MM.1S (cell line): ENCODE results near the gene TNRC6C.

Experiments used
- DNase-seq: peaks from one replicate; pipeline ENCODE4 v3.0.0-alpha.2; 2015
- H2AFZ ChIP-seq: fragments of 300-600 bp; sonication (generic); 2 replicates; pipeline ENCODE4 v1.6.0; 2016; ENCODE audit warnings: antibody characterized with exemption, low read length
- H3F3A ChIP-seq: fragments of 300-600 bp; sonication (generic); 2 replicates; pipeline ENCODE4 v1.6.1; 2016; ENCODE audit warnings: mild to moderate bottlenecking, antibody characterized with exemption, low read length, moderate library complexity, mixed read lengths; ENCODE audit not compliant: insufficient read depth
- H3K27ac ChIP-seq: fragments of 300-600 bp; sonication (generic); 2 replicates; pipeline ENCODE4 v1.5.1; 2016; ENCODE audit warnings: mild to moderate bottlenecking, low read length
- H3K27me3 ChIP-seq: fragments of 300-600 bp; sonication (generic); replicated peaks from 2 replicates; pipeline ENCODE4 v1.6.0; 2016; ENCODE audit warnings: low read length; ENCODE audit not compliant: insufficient read depth
- H3K36me3 ChIP-seq: fragments of 300-600 bp; sonication (generic); replicated peaks from 2 replicates; pipeline ENCODE4 v1.6.1; 2016; ENCODE audit warnings: mild to moderate bottlenecking, low read length, mixed read lengths; ENCODE audit not compliant: insufficient read depth
- H3K4me1 ChIP-seq: fragments of 300-600 bp; sonication (generic); 2 replicates; pipeline ENCODE4 v1.6.1; 2016; ENCODE audit warnings: low read length, mixed read lengths
- H3K4me2 ChIP-seq: fragments of 300-600 bp; sonication (generic); 2 replicates; pipeline ENCODE4 v1.6.0; 2016; ENCODE audit warnings: low read depth, low read length
- H3K4me3 ChIP-seq: fragments of 300-600 bp; sonication (generic); 2 replicates; pipeline ENCODE4 v1.5.1; 2016; ENCODE audit warnings: low read length, mixed read lengths
- H3K79me2 ChIP-seq: fragments of 300-600 bp; sonication (generic); 2 replicates; pipeline ENCODE4 v1.6.1; 2016; ENCODE audit warnings: mixed run types, low read length, mixed read lengths
- H3K9ac ChIP-seq: fragments of 300-600 bp; sonication (generic); 2 replicates; pipeline ENCODE4 v1.6.1; 2016; ENCODE audit warnings: low read length, mixed read lengths
- H3K9me2 ChIP-seq: fragments of 300-600 bp; sonication (generic); replicated peaks from 2 replicates; pipeline ENCODE4 v1.6.1; 2016; ENCODE audit warnings: mild to moderate bottlenecking, low read length, mixed read lengths; ENCODE audit not compliant: insufficient read depth
- H3K9me3 ChIP-seq: fragments of 300-600 bp; sonication (generic); replicated peaks from 2 replicates; pipeline ENCODE4 v1.6.1; 2016; ENCODE audit warnings: mild to moderate bottlenecking, low read length, mixed read lengths; ENCODE audit not compliant: insufficient read depth
- H4K20me1 ChIP-seq: fragments of 300-600 bp; sonication (generic); 2 replicates; pipeline ENCODE4 v1.6.1; 2016; ENCODE audit warnings: mild to moderate bottlenecking, low read length, moderate library complexity, mixed read lengths; ENCODE audit not compliant: insufficient read depth
- CTCF ChIP-seq: fragments of 300-600 bp; sonication (generic); IDR thresholded peaks from 2 replicates; pipeline ENCODE4 v1.5.1; 2016; ENCODE audit warnings: antibody characterized with exemption, low read length, mixed read lengths
- EZH2 ChIP-seq: fragments of 300-600 bp; sonication (generic); optimal IDR thresholded peaks from 2 replicates; pipeline ENCODE3; 2017; ENCODE audit warnings: low read depth, mild to moderate bottlenecking, antibody characterized with exemption, low read length, mixed read lengths
- EZH2phosphoT487 ChIP-seq: fragments of 300-600 bp; sonication (generic); IDR thresholded peaks from 2 replicates; pipeline ENCODE4 v1.6.1; 2018; ENCODE audit warnings: antibody characterized with exemption, low read length

TNRC6C gene

GRCh38 chr17:78005452-78006171 is 47.1 kb downstream of the TNRC6C start:
- Histone ChIP-seq H2AFZ (no peak overlapping the region), H3K4me3 (no peak overlapping the region), H3K9me3 (no peaks in the 10 kb centered on the region), H3K4me2 (no peak overlapping the region), H3K36me3 (no peaks in the 10 kb centered on the region), H3F3A (no peaks in the 10 kb centered on the region), H3K27me3 (no peaks in the 10 kb centered on the region), H4K20me1 (no peaks in the 10 kb centered on the region), H3K9ac (no peak overlapping the region), H3K27ac (no peak overlapping the region), H3K9me2 (no peaks in the 10 kb centered on the region), H3K4me1 (no peaks in the 10 kb centered on the region), H3K79me2 (no peaks in the 10 kb centered on the region)
- no peak for TF ChIP-seq EZH2phosphoT487
- TF ChIP-seq CTCF = no peak
- TF ChIP-seq EZH2 = no peak
- no peak for DNase-seq

GRCh38 chr17:78006338-78006737 is 47.8 kb downstream of the TNRC6C start:
- H3K36me3 ChIP-seq = no peaks in the 10 kb centered on the region
- H3K4me2 ChIP-seq = no peak overlapping the region
- H3K4me1 ChIP-seq = no peaks in the 10 kb centered on the region
- no peak overlapping the region for H3K9ac ChIP-seq
- H3K4me3 ChIP-seq = no peak overlapping the region
- no peaks in the 10 kb centered on the region for H3F3A ChIP-seq
- TF ChIP-seq EZH2 (no peak), EZH2phosphoT487 (no peak), CTCF (no peak)
- no peak overlapping the region for H3K27ac ChIP-seq
- H3K9me3 ChIP-seq = no peaks in the 10 kb centered on the region
- H3K27me3 ChIP-seq = no peaks in the 10 kb centered on the region
- no peaks in the 10 kb centered on the region for H3K9me2 ChIP-seq
- H3K79me2 ChIP-seq = no peaks in the 10 kb centered on the region
- H4K20me1 ChIP-seq = no peaks in the 10 kb centered on the region
- no peak overlapping the region for H2AFZ ChIP-seq
- DNase-seq = no peak

- Histone ChIP-seq H3K36me3 (no peaks in the 10 kb centered on the region), H2AFZ (no peak overlapping the region), H3K79me2 (no peaks in the 10 kb centered on the region), H4K20me1 (no peaks in the 10 kb centered on the region), H3K4me1 (no peaks in the 10 kb centered on the region), H3K9ac (no peak overlapping the region), H3K4me2 (no peak overlapping the region), H3K9me2 (no peaks in the 10 kb centered on the region), H3K4me3 (no peak overlapping the region), H3K27ac (no peak overlapping the region), H3K27me3 (no peaks in the 10 kb centered on the region), H3F3A (no peaks in the 10 kb centered on the region), H3K9me3 (no peaks in the 10 kb centered on the region)
- no peak for DNase-seq
- TF ChIP-seq CTCF (no peak), EZH2 (no peak)
Observed at GRCh38 chr17:78007647-78008046, 49.1 kb downstream of the TNRC6C start.
